GM12878 (cell line): ENCODE results near the gene PDCL3. TPM values are rescaled to one million over a fixed set of nuclear protein-coding genes. Genes with fewer than 3 reads are reported as not detected.

Experiments used
- ATAC-seq: fragments of 200-7000 bp; cut with Tn5 transposase; 3 replicates; pipeline ENCODE4 v1.9.1; 2020; ENCODE audit warnings: mild to moderate bottlenecking, moderate library complexity
- BruUV-seq: library from RNA; stranded (reverse); fragments of 400-500 nt; replicated peaks from 2 replicates; lab custom pipeline; 2021; lab: Mats Ljungman, UMichigan
- CTCF ChIA-PET: fragments of 300-600 bp; sonication (Branson Sonifier 250); formaldehyde crosslinking; extraction: SDS; loops from one replicate; lab custom pipeline; 2021; ENCODE audit warnings: inconsistent platforms; lab: Yijun Ruan, JAX
- POLR2A ChIA-PET: fragments of 350-600 bp; formaldehyde crosslinking; extraction: SDS; loops from one replicate; lab custom pipeline; 2021; ENCODE audit warnings: inconsistent platforms; lab: Charles Lee
- RAD21 ChIA-PET: fragments of 300-600 bp; sonication (Branson Sonifier 250); formaldehyde crosslinking; loops from one replicate; lab custom pipeline; 2023; ENCODE audit warnings: antibody characterized with exemption; ENCODE audit not compliant: unreplicated experiment; lab: Charles Lee
- SMC1A ChIA-PET: fragments of 300-600 bp; sonication (Branson Sonifier 250); formaldehyde crosslinking; loops from one replicate; lab custom pipeline; 2023; ENCODE audit not compliant: unreplicated experiment, uncharacterized antibody; lab: Charles Lee
- DNase-seq: peaks from one replicate; pipeline ENCODE4 v3.0.0-alpha.2; 2011; ENCODE audit warnings: low read depth, low spot score
- FAIRE-seq: peaks from 3 replicates; lab custom pipeline; 2011; peaks lifted over from hg19 to GRCh38; lab: Jason Lieb, UNC
- H2AFZ ChIP-seq: 2 replicates; pipeline ENCODE4 v1.6.0; 2011; ENCODE audit warnings: low read depth, low read length, control low read depth; ENCODE audit not compliant: control insufficient read depth
- H3K27ac ChIP-seq: 2 replicates; pipeline ENCODE4 v1.5.1; 2011; ENCODE audit warnings: control low read depth; ENCODE audit not compliant: control insufficient read depth, insufficient read depth
- H3K27me3 ChIP-seq, 2 experiments: replicated peaks in 1 of 2; 2 replicates each; pipeline versions ENCODE4 v1.6.0 to v1.6.1; 2011; ENCODE audit warnings: low read length in 1 of 2; ENCODE audit not compliant: control insufficient read depth in 2 of 2, insufficient read depth in 2 of 2
- H3K36me3 ChIP-seq, 2 experiments: 2 replicates each; pipeline ENCODE4 v1.5.1; 2011; ENCODE audit warnings: low read length in 1 of 2; ENCODE audit not compliant: control insufficient read depth in 2 of 2, insufficient read depth in 2 of 2
- H3K4me1 ChIP-seq: 2 replicates; pipeline ENCODE4 v1.6.1; 2011; ENCODE audit warnings: mild to moderate bottlenecking, low read length, moderate library complexity, mixed read lengths; ENCODE audit not compliant: control insufficient read depth, insufficient read depth
- H3K4me2 ChIP-seq: 2 replicates; pipeline ENCODE4 v1.6.0; 2011; ENCODE audit warnings: control low read depth; ENCODE audit not compliant: control insufficient read depth, insufficient read depth
- H3K4me3 ChIP-seq: fragments of 200-600 bp; sonication (generic); 2 replicates; pipeline ENCODE4 v1.5.1; 2016
- H3K79me2 ChIP-seq: 2 replicates; pipeline ENCODE4 v1.6.0; 2011; ENCODE audit warnings: low read length; ENCODE audit not compliant: control insufficient read depth, insufficient read depth
- H3K9ac ChIP-seq: 2 replicates; pipeline ENCODE4 v1.8.0; 2011; ENCODE audit warnings: low read length, control low read depth, mixed read lengths; ENCODE audit not compliant: control insufficient read depth, insufficient read depth
- H3K9me3 ChIP-seq: replicated peaks from 3 replicates; pipeline ENCODE4 v1.5.1; 2011; ENCODE audit warnings: mild to moderate bottlenecking, low read length; ENCODE audit not compliant: control insufficient read depth, insufficient read depth
- H4K20me1 ChIP-seq: 2 replicates; pipeline ENCODE4 v1.6.0; 2011; ENCODE audit not compliant: control insufficient read depth, insufficient read depth
- BCLAF1 ChIP-seq: fragments of 450-650 bp; IDR thresholded peaks from 2 replicates; pipeline ENCODE4 v1.6.1; 2017; ENCODE audit warnings: antibody characterized with exemption, mild to moderate bottlenecking, moderate library complexity
- CREM ChIP-seq: IDR thresholded peaks from 2 replicates; pipeline ENCODE4 v1.6.1; 2014; ENCODE audit warnings: antibody characterized with exemption, low read depth
- E4F1 ChIP-seq: fragments of 450-650 bp; IDR thresholded peaks from 2 replicates; pipeline ENCODE4 v1.6.1; 2018; ENCODE audit warnings: borderline replicate concordance, mild to moderate bottlenecking; ENCODE audit not compliant: partially characterized antibody
- EP300 ChIP-seq, 2 experiments: fragments of 150-350 bp in 1 of 2; IDR thresholded peaks; 2 replicates each; pipeline ENCODE4 v1.6.1; 2011 to 2012; ENCODE audit warnings: low read depth in 2 of 2, low read length in 2 of 2, borderline replicate concordance in 1 of 2, improper control_type of control experiment in 1 of 2, inconsistent platforms in 1 of 2; ENCODE audit not compliant: control insufficient read depth in 1 of 2
- FOXK2 ChIP-seq: fragments of 450-650 bp; IDR thresholded peaks from 2 replicates; pipeline ENCODE4 v1.6.1; 2017; ENCODE audit warnings: mild to moderate bottlenecking, moderate library complexity
- NRF1 ChIP-seq: conservative IDR thresholded peaks from 2 replicates; pipeline ENCODE4 v1.6.1; 2011; ENCODE audit warnings: mild to moderate bottlenecking, low read depth, low read length, improper control_type of control experiment
- POLR2AphosphoS5 ChIP-seq: IDR thresholded peaks from 2 replicates; pipeline ENCODE4 v1.6.1; 2011; ENCODE audit warnings: mild to moderate bottlenecking, low read length, inconsistent platforms
- POU2F2 ChIP-seq: IDR thresholded peaks from 3 replicates; pipeline ENCODE4 v1.6.1; 2011; ENCODE audit warnings: low read depth, mild to moderate bottlenecking, low read length, borderline replicate concordance
- RELA ChIP-seq: fragments of 450-650 bp; IDR thresholded peaks from 2 replicates; pipeline ENCODE4 v1.8.0; 2014; ENCODE audit warnings: borderline replicate concordance; ENCODE audit not compliant: partially characterized antibody
- SIX5 ChIP-seq: IDR thresholded peaks from 2 replicates; pipeline ENCODE4 v1.6.1; 2011; ENCODE audit warnings: mild to moderate bottlenecking, low read depth, low read length, moderate library complexity; ENCODE audit not compliant: severe bottlenecking
- SP1 ChIP-seq: IDR thresholded peaks from one replicate; pipeline ENCODE4 v1.6.1; 2011; ENCODE audit warnings: low read depth, low read length
- SRF ChIP-seq, 2 experiments: IDR thresholded peaks; 2 replicates each; pipeline ENCODE4 v1.6.1; 2011; ENCODE audit warnings: low read depth in 2 of 2, low read length in 2 of 2, mild to moderate bottlenecking in 1 of 2, moderate library complexity in 1 of 2
- TCF7 ChIP-seq: IDR thresholded peaks from 2 replicates; pipeline ENCODE4 v1.6.1; 2014; ENCODE audit warnings: antibody characterized with exemption, borderline replicate concordance
- ZNF24 ChIP-seq: fragments of 450-650 bp; IDR thresholded peaks from 2 replicates; pipeline ENCODE4 v1.6.1; 2017; ENCODE audit warnings: antibody characterized with exemption, mild to moderate bottlenecking
- ZNF687 ChIP-seq: fragments of 450-650 bp; IDR thresholded peaks from 2 replicates; pipeline ENCODE4 v1.6.1; 2017; ENCODE audit warnings: mild to moderate bottlenecking, moderate library complexity
- WGBS: methylation state at CpG from one replicate; pipeline ENCODE4 v1.1.6; 2016; ENCODE audit warnings: low lambda C conversion rate; ENCODE audit not compliant: insufficient replicate concordance, insufficient coverage; ENCODE audit errors: missing lambda C conversion rate; 5-methylcytosine and 5-hydroxymethylcytosine counted together
- in situ Hi-C: fragments of 300-500 bp; cut with MboI; formaldehyde crosslinking; loops from 9 replicates; pipeline ENCODE4 v1.14.3; 2018; ENCODE audit warnings: mixed read lengths
- intact Hi-C: fragments of 100-400 bp; cut with micrococcal nuclease; formaldehyde crosslinking; loops from one replicate; pipeline ENCODE4 v1.14.2; 2022; ENCODE audit not compliant: unreplicated experiment
- polyA plus RNA-seq, 11 experiments: library from polyadenylated mRNA; depleted of rRNA in 4 of 11; unstranded in 6 of 11; stranded (reverse) in 5 of 11; fragments of >200 nt; fragmentation: Nextera tagmentation in 4 of 11; fragmentation: Illumina TruSeq in 1 of 11; extraction: Ambion mirVana in 4 of 11; extraction: Trizol in 1 of 11; gene quantifications; 1 replicate in 1 of 11; 2 replicates in 10 of 11; pipeline versions ENCODE4 v1.2.1 to v1.2.3, GENCODE V29; 2011 to 2016; ENCODE audit warnings: inconsistent platforms in 2 of 11, missing spikeins in 2 of 11, low read depth in 1 of 11
- total RNA-seq, 4 experiments: library from RNA; depleted of rRNA in 3 of 4; stranded (reverse); fragments of >200 nt in 3 of 4; fragmentation: Illumina TruSeq in 1 of 4; extraction: Trizol in 1 of 4; gene quantifications; 2 replicates each; pipeline versions ENCODE4 v1.2.1 to v1.2.3, GENCODE V29; 2013 to 2021

Gene PDCL3
- total and polyA plus RNA-seq, 10 of the 15 experiments (the other 5 are each of a cell fraction or from before 2014, with no cell fraction given): 22.9 to 111 (median 51.1) TPM

- H2AFZ ChIP-seq: no peak overlapping the region
- no peak overlapping the region for H3K9ac ChIP-seq
- intact Hi-C loops: no loop called here
- POLR2A ChIA-PET: no interaction called here
- peaks cover 2% of the 10 kb centered on the region for H3K4me1 ChIP-seq
- H3K27me3 ChIP-seq: no peaks in the 10 kb centered on the region
- no peak for ATAC-seq
- no peaks in the 10 kb centered on the region for H4K20me1 ChIP-seq
- TF ChIP-seq ZNF687 (no peak), NRF1 (no peak), CREM (no peak), RELA (no peak), TCF7 (no peak), POU2F2 (no peak), BCLAF1 (no peak), POLR2AphosphoS5 (no peak), FOXK2 (no peak), ZNF24 (no peak), SRF (IDR thresholded peaks at IDR 0.05; ENCODE audit: low read depth in 2 of 2, low read length in 2 of 2) (no peak), EP300 (IDR thresholded peaks at IDR 0.05; ENCODE audit: borderline replicate concordance in 1 of 2, control insufficient read depth in 1 of 2, low read depth in 2 of 2, low read length in 2 of 2) (no peak), SIX5 (no peak), SP1 (no peak), E4F1 (no peak)
- TF ChIP-seq, all 136 proteins: peak for 0
- no peak overlapping the region for H3K27ac ChIP-seq
- FAIRE-seq (no peak), DNase-seq (no peak)
- no peak overlapping the region for H3K4me2 ChIP-seq
- no peaks in the 10 kb centered on the region for H3K36me3 ChIP-seq
- 77% methylated on average over 4 of the region's 4 CpGs for WGBS
- in situ Hi-C loops: no loop called here
- CTCF ChIA-PET: interaction anchor here (0.6 to 0.8 kb wide), 2 partner anchors 14 to 26 kb away, joined by 3 read pairs; no protein-coding TSS in a partner anchor
- no peak overlapping the region for H3K4me3 ChIP-seq
- no peaks in the 10 kb centered on the region for H3K9me3 ChIP-seq
- no peaks in the 10 kb centered on the region for H3K79me2 ChIP-seq
- RAD21 ChIA-PET: no interaction called here
- SMC1A ChIA-PET: interaction anchor here (0.6 to 1.5 kb wide), 5 partner anchors 11 to 1828 kb away, joined by 3 to 6 read pairs (median 3); no protein-coding TSS in a partner anchor
- BruUV-seq: no TSS peak
These were observed 6.0 kb upstream of the PDCL3 start for GRCh38 chr2:100556746-100557145.
